HG02973 (cell line): ENCODE results near the gene CYP19A1.

Source experiments
- ATAC-seq: cut with Tn5 transposase; IDR thresholded peaks from one replicate; pipeline ENCODE4 v1.9.1; 2021; ENCODE audit warnings: moderate library complexity; ENCODE audit not compliant: unreplicated experiment

CYP19A1 gene

GRCh38 chr15:51338496-51338895 is at the start of gene CYP19A1:
TSS of gene CYP19A1 (minus strand) at chr15:51338596. CDS start at chr15:51242912, 95,684 bp downstream.
- no peak for ATAC-seq

GRCh38 chr15:51387699-51388041 is 49.3 kb upstream of the CYP19A1 start:
- ATAC-seq: no peak

DNA sequence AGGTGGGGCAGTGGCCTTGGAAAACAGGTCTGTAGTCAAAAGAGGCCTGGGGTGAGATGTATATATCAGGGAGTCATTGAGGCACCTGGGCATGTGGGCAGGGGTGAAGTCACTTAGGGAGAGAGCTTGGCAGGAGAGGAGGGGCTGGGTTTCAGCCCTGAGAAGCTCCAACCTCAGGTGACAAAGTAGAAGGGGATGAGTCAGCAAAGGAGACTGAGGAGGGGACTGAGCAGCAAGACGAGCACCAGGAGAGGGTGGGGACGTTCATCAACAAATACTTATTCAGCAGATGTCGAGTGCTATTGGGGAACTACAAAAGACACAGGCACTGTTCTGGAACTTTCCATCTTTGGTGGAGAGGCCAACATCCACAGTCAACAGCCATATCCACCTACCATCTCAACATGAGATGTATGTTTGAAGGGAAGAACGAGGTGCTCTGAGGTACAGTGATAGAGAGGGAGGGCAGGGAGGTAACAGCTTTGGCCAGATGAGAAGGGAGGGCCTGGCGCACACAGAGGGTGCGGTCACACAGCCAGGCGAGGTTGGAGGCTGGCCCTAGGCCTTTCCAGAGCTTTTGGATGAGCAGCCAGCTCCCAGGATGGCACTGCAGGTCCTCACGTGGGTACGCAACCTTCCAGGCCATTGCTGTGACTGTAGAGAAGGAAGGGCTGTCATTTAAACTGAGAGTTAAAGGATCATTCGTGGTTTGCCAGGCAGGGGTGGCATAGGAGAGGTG is 48.7 kb upstream of the CYP19A1 start:
- no peak for ATAC-seq

DNA sequence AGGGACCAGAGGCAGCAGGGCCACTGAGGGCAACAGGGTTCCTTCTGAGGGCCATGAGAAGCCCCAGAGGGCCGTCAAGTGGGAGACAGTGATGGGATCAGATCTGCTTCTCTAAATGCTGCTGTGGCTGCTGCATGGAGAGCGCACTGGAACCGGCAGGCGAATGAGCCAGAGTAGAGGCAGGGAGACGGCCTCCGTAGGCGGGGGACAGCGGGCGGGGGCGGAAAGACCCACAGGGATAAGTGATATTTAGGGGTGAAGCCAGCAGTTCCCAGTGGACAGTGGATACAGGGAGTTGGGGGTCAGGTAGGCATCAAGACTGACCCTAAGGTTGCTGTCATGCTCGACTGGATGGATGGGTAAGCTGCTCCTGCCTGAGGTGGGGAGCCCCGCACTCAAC is 48.1 kb upstream of the CYP19A1 start:
- ATAC-seq: no peak

DNA sequence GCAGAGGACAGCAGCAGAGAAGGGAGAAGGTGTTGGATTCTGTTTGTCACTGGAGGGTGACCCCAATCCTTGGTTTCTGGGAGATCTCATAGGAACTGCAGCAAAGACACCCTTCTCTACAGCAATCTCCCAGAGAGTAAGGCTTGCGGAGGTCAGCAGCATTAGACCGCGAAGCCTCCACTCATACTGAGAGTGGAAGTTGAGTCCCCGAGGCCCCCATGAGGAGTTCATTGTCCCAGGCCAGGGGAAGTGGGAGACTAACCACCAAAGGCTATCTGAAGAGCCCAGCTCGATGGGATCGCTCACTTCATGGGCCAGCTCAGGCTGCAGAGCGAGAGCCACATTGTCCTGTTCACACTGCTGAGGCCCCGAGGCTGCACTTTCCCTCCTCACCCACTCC is 47.6 kb upstream of the CYP19A1 start:
- ATAC-seq: no peak

DNA sequence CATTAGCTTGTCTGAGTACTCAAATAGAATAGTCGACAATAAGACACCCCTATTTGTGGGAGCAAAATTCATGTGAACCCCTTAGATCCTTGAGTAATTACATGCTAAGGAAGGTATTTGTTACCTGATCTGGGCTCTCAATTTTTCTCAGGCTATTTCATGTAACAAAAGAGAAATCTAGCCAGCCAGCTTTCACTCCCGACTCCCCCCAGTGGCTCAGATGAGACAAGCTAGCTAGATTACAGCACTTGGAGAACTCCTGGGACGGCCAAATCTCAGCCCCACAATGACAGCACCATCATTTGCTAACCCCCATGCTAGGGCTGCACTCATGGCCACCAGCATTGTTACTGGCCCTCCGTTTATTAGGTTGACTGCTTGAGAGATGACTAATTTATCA is 44.4 kb upstream of the CYP19A1 start:
- no peak for ATAC-seq

GRCh38 chr15:51380999-51381806 is 42.8 kb upstream of the CYP19A1 start:
- peak; percentile 71 for ATAC-seq

DNA sequence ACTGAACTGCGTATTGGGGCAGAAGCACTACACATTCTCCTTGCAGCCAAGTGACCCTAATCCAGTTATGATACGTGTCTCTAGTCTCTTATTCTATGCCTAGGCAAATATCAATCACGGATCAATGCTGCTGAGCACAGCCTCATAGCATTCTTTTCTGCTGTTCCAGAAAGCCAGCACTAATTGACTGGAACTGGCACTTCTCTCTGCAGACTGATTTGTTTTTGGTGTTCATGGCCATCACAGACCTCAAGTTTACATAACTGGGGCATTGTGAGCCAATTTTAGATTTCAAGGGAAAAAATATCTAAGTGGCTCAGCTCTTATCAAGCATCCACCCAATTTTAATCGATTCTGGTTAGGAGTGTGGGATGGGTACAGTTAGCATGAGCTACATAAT is 41.0 kb upstream of the CYP19A1 start:
- ATAC-seq: no peak

- ATAC-seq: no peak
These were observed 40.0 kb upstream of the CYP19A1 start for GRCh38 chr15:51378406-51378805.

DNA sequence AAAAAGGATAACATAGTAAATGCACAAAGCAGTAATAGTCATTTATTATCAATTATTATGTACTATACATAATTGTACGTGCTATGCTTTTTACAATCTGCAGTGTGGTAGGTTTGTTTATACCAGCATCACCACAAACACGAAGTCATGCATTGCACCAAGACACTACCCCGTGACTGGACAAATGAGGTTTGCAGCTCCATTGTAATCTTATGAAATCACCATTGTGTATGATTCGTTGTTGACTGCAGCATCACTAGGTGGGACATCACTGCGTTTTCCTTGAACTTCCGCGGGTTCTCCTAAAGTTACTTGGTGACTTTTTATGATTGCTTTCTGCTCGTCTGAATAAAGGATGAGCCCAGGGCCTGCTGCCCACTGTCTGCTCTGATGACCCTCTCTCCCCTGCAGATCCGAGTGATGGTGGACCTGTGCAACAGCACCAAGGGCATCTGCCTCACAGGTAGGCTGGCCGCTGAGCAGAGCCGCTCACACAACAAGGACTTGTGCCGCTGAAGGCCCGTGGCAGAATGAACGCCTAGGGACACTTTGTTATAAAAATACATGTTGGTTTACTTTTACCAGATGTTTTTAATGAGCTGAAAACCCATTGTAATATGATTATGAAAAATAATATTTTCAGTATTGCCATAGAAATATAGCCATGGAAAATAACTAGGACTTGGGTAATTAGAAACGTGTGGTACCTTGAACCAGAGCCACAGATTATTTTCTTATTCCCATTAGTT is 38.8 kb upstream of the CYP19A1 start:
- ATAC-seq: no peak

GRCh38 chr15:51375966-51376640 is 37.7 kb upstream of the CYP19A1 start:
- no peak for ATAC-seq

DNA sequence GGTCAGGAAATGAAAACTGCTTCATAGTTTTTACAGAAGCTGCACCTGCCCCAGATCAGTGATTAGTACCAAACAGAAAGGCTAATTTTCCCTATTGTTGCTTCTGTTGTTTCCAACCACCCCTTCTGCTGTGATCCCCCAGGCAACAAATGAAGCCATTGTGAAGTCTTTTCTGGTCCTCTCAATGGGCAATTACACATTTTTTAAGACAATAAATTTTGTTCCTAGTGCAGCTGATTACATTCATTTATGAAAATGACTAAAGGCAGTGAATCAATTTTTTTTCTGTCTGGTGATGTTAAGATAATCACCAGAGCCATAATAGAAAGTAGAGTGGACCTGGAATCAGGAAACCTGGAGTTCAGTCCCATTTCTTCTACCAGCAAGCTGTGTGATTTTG is 35.7 kb upstream of the CYP19A1 start:
- ATAC-seq: no peak

DNA sequence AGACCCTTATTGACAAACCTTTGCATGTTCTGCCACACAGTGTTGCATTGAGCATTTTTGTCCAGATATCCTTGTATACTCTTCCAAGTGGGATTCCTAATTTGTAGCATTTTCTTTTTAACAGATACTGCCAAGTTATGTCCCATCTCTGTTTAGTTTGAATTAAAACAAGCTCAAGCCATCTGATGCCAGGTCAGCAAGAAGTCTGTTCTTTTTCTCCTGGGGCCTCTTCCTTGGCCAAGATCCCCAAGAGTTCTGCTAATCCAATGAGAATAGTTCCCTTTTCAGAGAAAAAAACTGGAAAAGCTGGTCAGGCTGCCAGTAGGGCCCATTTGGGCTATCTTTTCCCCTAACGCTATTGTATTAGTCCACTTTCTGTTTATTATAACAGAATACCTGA is 32.9 kb upstream of the CYP19A1 start:
- ATAC-seq: no peak

DNA sequence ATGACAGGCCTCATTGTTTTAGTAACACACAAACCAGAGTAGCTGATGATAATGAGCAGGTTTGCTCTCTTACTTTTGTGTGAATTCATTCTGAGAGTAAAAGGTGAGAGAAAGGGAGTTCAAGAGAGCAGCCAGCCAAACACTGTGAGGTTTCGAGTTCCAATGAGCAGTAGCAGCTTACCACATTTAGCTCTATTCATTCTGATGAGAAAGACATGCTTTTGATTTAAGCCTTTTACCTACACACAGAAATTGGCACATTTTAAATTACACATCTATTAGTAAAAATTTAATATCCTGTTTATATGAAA is 31.0 kb upstream of the CYP19A1 start:
- ATAC-seq: no peak

DNA sequence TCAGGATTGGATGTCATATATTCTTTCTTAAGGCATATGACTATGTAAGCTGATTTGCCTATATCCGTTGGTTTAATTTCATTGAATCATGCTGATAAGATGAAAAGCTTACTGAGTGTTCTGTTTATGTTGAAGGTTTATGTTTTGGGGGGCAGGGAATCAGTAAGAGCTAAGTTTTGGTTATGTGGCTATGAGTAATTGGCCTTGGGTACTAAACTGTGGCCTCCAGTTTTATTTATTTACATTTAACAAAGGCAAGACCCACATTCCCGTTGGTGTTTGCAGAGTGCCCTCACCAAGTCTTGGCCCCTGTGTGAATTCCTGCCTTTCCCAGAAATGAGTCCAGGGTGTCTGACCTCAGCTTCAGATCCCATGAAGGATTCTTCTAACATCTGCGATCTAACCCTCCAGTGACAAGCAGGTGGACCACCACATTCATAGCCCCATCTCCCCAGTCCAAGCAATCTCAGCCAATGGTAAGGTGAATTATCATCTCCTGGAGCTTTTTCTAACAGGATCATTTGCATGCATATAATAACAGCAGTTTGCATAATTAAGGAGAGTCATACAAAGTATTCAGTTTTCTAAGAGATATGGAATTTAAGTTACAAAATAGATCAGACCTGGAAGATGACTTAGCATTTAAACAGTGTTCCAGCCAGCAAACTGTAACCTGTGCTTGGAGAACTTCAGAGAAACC is 30.5 kb upstream of the CYP19A1 start:
- ATAC-seq: no peak

GRCh38 chr15:51368307-51368706 is 29.9 kb upstream of the CYP19A1 start:
- no peak for ATAC-seq

- ATAC-seq: no peak
These were observed 29.1 kb upstream of the CYP19A1 start for GRCh38 chr15:51367322-51367976.

GRCh38 chr15:51366920-51367319 is 28.5 kb upstream of the CYP19A1 start:
- ATAC-seq: no peak

DNA sequence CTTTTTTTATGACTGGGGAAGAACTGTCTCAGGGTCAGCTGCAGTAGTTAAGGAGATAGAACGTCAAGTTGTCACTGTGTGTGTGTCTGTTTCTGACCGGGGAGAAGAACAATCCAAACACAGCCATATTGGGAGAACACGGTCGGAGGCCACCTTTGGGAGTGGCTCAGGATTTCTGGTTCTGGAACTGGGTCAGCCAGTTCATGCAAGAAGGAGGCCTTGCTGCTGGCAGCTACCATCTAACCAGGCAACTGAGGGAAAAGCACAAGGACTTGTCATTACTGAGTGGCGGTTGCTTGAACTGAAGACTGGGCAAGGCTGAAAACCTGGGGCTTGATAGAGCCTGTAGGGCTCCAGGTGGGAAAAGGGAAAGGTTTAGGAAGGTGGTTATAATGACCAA is 27.7 kb upstream of the CYP19A1 start:
- ATAC-seq: no peak

- ATAC-seq: no peak
These were observed 27.0 kb upstream of the CYP19A1 start for GRCh38 chr15:51365417-51365816.
